ENCODE measurements around the gene ZGPAT.

DNA sequence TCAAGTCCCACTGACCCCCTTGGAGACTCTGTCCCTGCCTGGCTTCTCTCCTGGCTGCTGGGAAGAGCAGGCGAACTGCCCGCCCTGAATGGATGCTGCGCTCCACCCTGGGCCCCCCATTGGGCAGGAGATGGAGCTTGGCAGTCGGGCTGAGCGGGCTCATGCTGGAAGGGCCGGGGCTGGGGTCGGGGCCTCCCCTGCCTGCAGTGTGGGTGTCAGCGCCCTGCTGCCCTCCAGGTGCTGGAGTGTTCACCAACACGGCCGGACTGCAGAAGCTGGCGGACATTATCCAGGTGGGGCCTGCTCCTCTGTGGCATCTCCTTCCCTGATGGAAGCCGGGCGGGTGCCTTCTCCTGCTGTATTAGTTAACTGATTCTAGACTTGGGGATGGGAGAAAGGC is 27.4 kb upstream of the ZGPAT start:
- TF ChIP-seq, protein P1, sequence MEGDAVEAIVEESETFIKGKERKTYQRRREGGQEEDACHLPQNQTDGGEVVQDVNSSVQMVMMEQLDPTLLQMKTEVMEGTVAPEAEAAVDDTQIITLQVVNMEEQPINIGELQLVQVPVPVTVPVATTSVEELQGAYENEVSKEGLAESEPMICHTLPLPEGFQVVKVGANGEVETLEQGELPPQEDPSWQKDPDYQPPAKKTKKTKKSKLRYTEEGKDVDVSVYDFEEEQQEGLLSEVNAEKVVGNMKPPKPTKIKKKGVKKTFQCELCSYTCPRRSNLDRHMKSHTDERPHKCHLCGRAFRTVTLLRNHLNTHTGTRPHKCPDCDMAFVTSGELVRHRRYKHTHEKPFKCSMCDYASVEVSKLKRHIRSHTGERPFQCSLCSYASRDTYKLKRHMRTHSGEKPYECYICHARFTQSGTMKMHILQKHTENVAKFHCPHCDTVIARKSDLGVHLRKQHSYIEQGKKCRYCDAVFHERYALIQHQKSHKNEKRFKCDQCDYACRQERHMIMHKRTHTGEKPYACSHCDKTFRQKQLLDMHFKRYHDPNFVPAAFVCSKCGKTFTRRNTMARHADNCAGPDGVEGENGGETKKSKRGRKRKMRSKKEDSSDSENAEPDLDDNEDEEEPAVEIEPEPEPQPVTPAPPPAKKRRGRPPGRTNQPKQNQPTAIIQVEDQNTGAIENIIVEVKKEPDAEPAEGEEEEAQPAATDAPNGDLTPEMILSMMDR (IDR thresholded peaks at IDR 0.05): no peak
- TF ChIP-seq POLR2AphosphoS5 (IDR thresholded peaks at IDR 0.05) (no peak), POLR2A (IDR thresholded peaks at IDR 0.05; ENCODE audit: low read depth) (no peak), EP300 (IDR thresholded peaks at IDR 0.05) (no peak)
